SU-DHL-6 (cell line): Measurements from ENCODE around the gene WNT9A.

Source experiments
- H2AFZ ChIP-seq: fragments of 200-600 bp; sonication (generic); 2 replicates; pipeline ENCODE4 v1.6.1; 2014; ENCODE audit warnings: low read depth, mild to moderate bottlenecking, moderate library complexity, mixed read lengths, antibody characterized with exemption, low read length; ENCODE audit not compliant: severe bottlenecking
- H3F3A ChIP-seq: fragments of 200-600 bp; shearing (Covaris generic); 2 replicates; pipeline ENCODE4 v1.6.0; 2016; ENCODE audit warnings: antibody characterized with exemption, mild to moderate bottlenecking; ENCODE audit not compliant: insufficient read depth
- H3K27ac ChIP-seq: fragments of 200-600 bp; sonication (generic); 2 replicates; pipeline ENCODE4 v1.5.1; 2016; ENCODE audit warnings: low read depth, mild to moderate bottlenecking, low read length, moderate library complexity, mixed read lengths
- H3K27me3 ChIP-seq: fragments of 200-600 bp; sonication (generic), shearing (Covaris generic); 2 replicates; pipeline ENCODE4 v1.6.0; 2014; ENCODE audit warnings: mild to moderate bottlenecking, low read length
- H3K36me3 ChIP-seq: fragments of 200-600 bp; sonication (generic); 2 replicates; pipeline ENCODE4 v1.6.1; 2014; ENCODE audit warnings: mild to moderate bottlenecking, low read length, mixed read lengths
- H3K4me2 ChIP-seq: fragments of 300-600, 200-600 bp; shearing (Covaris generic), sonication (generic); 2 replicates; pipeline ENCODE4 v1.6.0; 2014; ENCODE audit warnings: low read length, low read depth, mild to moderate bottlenecking; ENCODE audit not compliant: poor library complexity, severe bottlenecking
- H3K4me3 ChIP-seq: fragments of 200-600 bp; sonication (generic); 2 replicates; pipeline ENCODE4 v1.5.1; 2014; ENCODE audit warnings: antibody characterized with exemption, low read length, mild to moderate bottlenecking, mixed read lengths; ENCODE audit not compliant: insufficient read depth, poor library complexity, severe bottlenecking
- H3K79me2 ChIP-seq: fragments of 200-600 bp; sonication (generic); 2 replicates; pipeline ENCODE4 v1.6.1; 2014; ENCODE audit warnings: mild to moderate bottlenecking, low read length, moderate library complexity; ENCODE audit not compliant: insufficient read depth
- H3K9ac ChIP-seq: fragments of 200-600 bp; sonication (generic); 2 replicates; pipeline ENCODE4 v1.7.0; 2014; ENCODE audit warnings: mild to moderate bottlenecking, low read length
- H3K9me2 ChIP-seq: fragments of 200-600 bp; sonication (generic); replicated peaks from 2 replicates; pipeline ENCODE4 v1.6.1; 2014; ENCODE audit warnings: low read length; ENCODE audit not compliant: insufficient read depth
- H3K9me3 ChIP-seq: fragments of 200-600 bp; sonication (generic); 2 replicates; pipeline ENCODE4 v1.6.1; 2014; ENCODE audit warnings: low read length, mixed read lengths; ENCODE audit not compliant: insufficient read depth
- H4K20me1 ChIP-seq: fragments of 200-600 bp; sonication (generic); 2 replicates; pipeline ENCODE4 v1.6.1; 2014; ENCODE audit warnings: low read depth, mild to moderate bottlenecking, antibody characterized with exemption, low read length, moderate library complexity, mixed read lengths
- CTCF ChIP-seq: fragments of 200-600 bp; sonication (generic); IDR thresholded peaks from one replicate; pipeline ENCODE4 v1.5.1; 2017; ENCODE audit warnings: antibody characterized with exemption, mild to moderate bottlenecking, low read length, moderate library complexity; ENCODE audit not compliant: insufficient read depth, poor library complexity, severe bottlenecking
- EZH2phosphoT487 ChIP-seq: fragments of 200-600 bp; sonication (generic), shearing (Covaris generic); conservative IDR thresholded peaks from 2 replicates; pipeline ENCODE4 v1.6.1; 2018; ENCODE audit warnings: mild to moderate bottlenecking, antibody characterized with exemption, low read length, moderate library complexity, mixed read lengths

WNT9A gene

GRCh38 chr1:227959325-227959860 lies 11.7 kb upstream of the WNT9A start:
- Histone ChIP-seq H2AFZ (no peak overlapping the region), H3K9me2 (no peaks in the 10 kb centered on the region), H3F3A (no peaks in the 10 kb centered on the region), H4K20me1 (no peaks in the 10 kb centered on the region), H3K9me3 (no peaks in the 10 kb centered on the region), H3K36me3 (no peaks in the 10 kb centered on the region), H3K27ac (no peak overlapping the region), H3K27me3 (no peaks in the 10 kb centered on the region), H3K79me2 (no peaks in the 10 kb centered on the region), H3K4me3 (no peak overlapping the region), H3K9ac (no peak overlapping the region), H3K4me2 (no peak overlapping the region)
- TF ChIP-seq EZH2phosphoT487: no peak
- no peak for TF ChIP-seq CTCF

GRCh38 chr1:227958617-227959324 lies 11.0 kb upstream of the WNT9A start:
- no peaks in the 10 kb centered on the region for H3F3A ChIP-seq
- no peaks in the 10 kb centered on the region for H3K27me3 ChIP-seq
- no peak overlapping the region for H2AFZ ChIP-seq
- H3K36me3 ChIP-seq: no peaks in the 10 kb centered on the region
- TF ChIP-seq CTCF: no peak
- no peak for TF ChIP-seq EZH2phosphoT487
- no peaks in the 10 kb centered on the region for H3K79me2 ChIP-seq
- no peaks in the 10 kb centered on the region for H3K9me2 ChIP-seq
- H3K9me3 ChIP-seq: no peaks in the 10 kb centered on the region
- H3K27ac ChIP-seq: no peak overlapping the region
- H3K4me2 ChIP-seq: no peak overlapping the region
- no peak overlapping the region for H3K4me3 ChIP-seq
- H3K9ac ChIP-seq: no peak overlapping the region
- H4K20me1 ChIP-seq: no peaks in the 10 kb centered on the region

GRCh38 chr1:227955808-227956207 lies 8.1 kb upstream of the WNT9A start:
- H3K9me2 ChIP-seq: no peaks in the 10 kb centered on the region
- no peaks in the 10 kb centered on the region for H3K27me3 ChIP-seq
- no peak overlapping the region for H3K4me2 ChIP-seq
- H4K20me1 ChIP-seq: no peaks in the 10 kb centered on the region
- no peaks in the 10 kb centered on the region for H3F3A ChIP-seq
- H3K27ac ChIP-seq: no peak overlapping the region
- TF ChIP-seq CTCF (no peak), EZH2phosphoT487 (no peak)
- no peak overlapping the region for H3K4me3 ChIP-seq
- H2AFZ ChIP-seq: no peak overlapping the region
- no peak overlapping the region for H3K9ac ChIP-seq
- no peaks in the 10 kb centered on the region for H3K36me3 ChIP-seq
- H3K79me2 ChIP-seq: no peaks in the 10 kb centered on the region
- no peaks in the 10 kb centered on the region for H3K9me3 ChIP-seq
